Hepatic stellate cell (primary cell): Measurements from ENCODE around the gene CAV2.

Experiments used
- DNase-seq: peaks from one replicate; pipeline ENCODE4 v3.0.0; 2011; ENCODE audit warnings: low spot score

CAV2 gene

DNA sequence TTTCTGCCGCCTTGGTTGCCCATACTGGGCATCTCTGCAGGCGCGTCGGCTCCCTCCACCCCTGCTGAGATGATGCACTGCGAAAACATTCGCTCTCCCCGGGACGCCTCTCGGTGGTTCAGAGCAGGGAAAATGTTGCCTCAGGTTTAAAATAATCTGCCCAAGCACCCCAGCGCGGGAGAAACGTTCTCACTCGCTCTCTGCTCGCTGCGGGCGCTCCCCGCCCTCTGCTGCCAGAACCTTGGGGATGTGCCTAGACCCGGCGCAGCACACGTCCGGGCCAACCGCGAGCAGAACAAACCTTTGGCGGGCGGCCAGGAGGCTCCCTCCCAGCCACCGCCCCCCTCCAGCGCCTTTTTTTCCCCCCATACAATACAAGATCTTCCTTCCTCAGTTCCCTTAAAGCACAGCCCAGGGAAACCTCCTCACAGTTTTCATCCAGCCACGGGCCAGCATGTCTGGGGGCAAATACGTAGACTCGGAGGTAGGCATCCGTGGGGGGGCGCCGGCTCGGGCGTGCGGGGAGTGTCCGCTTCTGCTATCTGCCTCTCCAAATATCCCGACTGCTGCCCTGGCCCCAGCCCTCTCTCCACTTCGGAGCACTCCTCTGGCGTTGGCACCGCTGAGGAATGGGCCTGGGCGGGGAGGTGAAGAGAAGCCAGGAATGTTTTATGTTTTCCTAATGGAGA lies 25.2 kb downstream of the CAV2 start, which contains the start of gene CAV1:
TSS of gene CAV1 (plus strand) at position 428 of the 689 bp plus-strand sequence. CDS start at position 455, 27 bp downstream.
- DNase-seq: peak; percentile 91

DNA sequence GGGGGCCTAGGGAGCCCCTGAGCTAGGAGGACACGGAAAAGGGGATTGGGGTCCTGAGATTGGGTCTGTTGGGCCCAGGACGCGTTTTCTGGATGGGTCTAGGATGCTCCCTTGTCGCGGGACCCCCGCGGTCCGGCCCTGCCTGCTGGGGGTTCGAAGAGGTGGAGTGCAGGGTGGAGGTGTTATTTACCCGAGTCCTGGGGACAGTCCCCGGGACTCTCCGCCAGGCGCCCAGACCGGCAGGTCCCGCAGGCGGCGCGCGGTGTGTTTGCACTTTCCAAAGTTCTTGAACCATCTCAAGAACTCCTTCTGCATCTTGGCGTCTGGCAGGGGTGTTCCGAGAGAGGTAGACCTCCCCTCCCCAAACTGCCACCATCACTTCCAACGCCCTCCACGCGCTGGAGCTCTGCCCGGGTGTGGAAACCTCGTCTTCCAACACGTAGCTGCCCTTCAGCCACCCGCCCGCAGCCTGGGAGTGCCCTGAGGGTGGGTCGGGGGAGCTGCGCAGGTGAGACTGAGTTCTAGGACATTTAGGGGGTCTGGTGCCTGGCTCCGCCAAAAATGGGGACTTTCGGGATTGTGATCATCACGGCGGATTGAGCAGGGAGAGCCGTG lies 25.9 kb downstream of the CAV2 start:
- peak; percentile 26 for DNase-seq

DNA sequence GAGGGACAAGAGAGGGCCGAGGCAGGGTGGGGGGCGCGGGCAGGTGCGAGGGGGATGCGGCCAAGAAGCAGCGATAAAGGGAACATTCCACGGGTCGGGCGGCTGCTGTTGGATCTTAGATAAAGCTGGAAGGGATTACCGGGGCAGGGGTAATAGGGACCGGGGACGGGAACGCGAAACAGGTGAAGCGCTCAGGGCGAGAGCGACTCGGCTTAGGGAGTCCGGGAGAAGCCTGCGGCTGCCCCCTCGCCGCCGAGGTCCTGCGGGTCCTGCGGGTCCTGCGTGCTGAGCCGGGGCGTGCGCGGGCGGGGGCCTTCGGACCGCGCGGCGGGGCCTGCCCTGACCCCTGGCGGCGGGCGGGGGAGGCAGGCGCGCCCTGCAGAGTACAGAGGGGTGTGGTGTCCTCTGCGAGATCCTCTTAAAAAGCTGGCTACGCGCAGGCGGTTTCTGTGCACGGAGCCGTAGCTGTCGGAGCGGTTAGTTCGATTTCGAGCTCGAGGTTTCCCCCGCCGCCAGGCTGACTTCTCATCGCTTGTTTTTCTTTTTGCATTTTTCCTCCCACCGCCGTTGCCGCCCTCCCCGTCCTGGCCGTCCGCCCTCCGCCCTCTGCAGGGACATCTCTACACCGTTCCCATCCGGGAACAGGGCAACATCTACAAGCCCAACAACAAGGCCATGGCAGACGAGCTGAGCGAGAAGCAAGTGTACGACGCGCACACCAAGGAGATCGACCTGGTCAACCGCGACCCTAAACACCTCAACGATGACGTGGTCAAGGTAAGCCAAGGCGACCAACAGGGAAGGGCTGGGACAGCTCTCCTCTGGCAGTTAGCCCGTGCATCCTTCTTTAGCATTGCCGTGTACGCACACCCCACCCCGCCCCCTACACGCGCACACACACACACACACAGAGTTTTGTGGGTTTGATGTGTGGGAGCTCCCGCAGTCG lies 26.6 kb downstream of the CAV2 start:
- DNase-seq: peak; percentile 87

DNA sequence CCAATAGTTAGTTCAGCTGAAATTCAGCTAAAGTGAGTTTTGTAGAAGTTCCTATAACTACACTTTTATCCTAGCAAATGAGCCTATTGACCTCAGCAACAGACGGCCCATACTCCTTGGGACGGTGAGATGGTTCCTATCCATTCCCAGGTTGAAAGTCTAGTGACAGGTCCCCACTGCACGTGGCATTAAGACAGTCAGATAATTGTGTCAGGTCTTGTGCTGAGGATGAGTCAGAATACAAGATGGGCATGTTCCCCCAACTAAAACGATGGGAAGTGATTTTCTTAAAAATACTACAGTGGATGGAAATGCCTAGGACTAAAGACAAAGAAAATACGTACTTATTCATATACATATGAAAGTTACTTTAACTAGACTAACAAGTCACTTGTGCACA lies 27.4 kb downstream of the CAV2 start:
- peak; percentile 14 for DNase-seq

DNA sequence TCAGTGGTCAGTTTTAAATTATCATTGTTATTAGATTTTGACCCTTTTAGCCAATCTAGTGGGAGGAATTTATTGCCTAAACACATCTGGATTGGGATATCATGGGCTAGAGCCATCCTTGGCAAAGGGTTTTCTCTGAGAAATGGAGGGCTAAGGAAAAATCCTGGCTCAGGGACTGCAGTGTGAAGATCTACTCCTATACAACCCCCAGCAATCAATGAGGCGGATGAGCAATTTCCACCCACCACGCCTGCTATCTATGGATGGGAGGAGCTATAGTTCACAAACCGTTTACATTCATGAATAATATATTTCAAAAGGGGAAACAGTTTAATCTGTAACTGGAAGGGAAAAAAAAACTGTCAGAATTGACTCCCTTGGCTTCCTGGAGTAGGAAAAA lies 28.0 kb downstream of the CAV2 start:
- DNase-seq: peak; percentile 16

DNA sequence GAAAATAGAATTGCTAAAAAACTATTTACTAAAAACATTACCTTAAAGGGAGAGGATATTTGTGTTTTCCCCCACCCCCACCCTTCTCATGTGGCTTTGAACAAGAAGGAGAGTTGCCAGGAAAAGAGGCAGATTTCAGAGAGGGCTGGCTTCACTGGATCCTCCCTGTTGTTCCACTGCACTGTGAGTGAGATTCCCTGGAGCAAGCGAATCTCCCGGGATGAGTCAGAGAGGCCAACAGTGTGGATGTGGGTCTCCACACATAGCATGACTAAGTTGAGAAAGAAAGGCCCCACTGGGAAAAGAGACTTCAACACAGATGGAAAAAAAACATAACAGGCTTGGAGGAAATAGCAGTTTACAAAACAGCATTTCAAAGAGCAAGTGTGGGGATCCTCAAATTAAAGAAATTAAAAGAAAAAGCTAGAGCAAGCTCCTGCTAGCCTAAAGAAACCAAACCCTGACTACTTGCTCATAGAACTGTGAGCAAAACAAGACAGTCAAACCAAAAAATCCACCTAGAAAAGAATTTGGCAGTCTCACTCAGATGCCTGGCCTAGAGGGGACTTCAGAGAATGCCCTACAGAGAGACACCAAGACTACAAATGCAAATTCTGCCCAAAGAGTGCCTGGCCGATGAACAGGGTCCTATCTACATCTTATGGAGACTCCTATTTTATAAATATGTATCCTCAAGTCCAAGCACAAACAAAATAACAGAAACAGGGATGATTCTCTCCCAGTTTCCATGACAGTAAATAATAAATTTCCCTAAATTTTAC lies 28.7 kb downstream of the CAV2 start:
- peak; percentile 93 for DNase-seq

DNA sequence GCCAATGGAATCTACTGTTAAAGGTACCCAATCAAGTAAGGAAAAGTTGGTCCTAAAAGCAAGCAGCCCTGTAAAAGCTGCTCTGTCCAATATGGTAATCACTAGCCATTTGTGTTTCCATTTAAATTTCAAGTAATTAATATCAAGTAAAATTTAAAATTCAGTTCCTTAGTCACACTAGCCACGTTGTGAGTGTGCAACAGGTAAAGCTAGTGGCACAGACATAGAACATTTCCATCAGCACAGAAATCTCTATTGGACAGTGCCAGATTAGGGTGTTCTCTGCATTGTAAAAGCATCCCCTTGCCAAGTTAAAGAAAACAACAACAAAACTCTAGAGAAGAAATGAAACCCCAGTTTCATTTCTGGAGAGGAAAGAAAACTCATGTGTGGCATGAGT lies 29.7 kb downstream of the CAV2 start:
- no peak for DNase-seq

DNA sequence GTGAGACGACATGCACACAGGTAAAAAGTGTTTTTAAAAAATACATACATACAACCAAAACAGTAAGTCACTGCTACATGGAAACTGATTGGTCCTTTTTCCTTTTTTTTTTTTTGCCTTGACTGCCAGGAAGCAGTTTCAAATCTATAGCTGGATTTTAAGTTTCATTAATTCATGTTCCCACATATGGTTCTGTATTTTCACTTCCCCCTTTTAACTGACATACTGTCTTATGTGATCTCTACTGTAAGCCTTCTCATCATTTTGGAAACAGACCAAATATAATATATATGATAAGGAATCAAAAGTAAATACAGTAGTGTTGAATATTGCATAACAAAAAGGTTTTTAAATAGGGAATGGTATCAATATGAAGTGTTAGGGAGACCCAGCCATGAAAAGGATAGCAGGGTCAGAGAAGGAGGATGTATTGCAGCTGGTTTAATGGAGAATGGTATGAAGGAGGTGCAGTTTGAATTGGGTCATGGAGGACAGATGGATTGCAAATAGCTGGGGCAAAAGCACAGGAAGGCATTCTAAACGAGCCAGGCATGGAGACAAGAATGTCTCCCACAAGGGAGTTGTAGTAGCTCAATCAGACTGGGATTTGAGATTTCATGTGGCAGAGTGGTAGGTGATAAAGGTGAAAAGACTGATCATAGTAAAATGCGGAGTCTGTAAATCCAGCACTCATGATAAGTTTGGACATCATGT lies 30.7 kb downstream of the CAV2 start:
- no peak for DNase-seq

DNA sequence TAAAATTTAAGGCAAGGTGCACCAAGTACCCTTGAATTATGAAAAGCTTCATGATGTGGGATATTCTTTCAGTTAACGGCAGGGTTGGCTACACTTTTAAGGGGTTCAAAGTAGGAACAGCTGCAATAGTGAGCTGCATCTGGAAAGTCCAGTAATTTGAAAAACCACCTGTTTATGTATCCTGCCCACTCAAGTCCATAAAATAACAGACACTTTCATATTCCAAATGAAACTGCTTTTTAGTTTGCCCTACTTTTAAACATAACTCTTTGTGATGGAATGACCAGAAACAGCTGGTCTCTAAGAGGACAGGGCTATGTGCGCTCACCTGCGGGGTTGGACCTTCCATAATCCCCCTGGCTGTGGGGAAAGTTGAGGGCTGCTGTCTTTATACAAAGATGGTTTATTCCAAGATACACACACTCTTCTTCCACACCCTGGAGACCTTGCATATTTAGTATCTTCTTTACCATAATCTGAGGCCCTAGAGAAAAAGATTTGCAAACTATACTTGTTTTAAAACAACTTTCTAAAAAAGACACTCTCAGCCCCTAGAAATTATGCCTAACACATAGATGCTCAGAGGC lies 32.7 kb downstream of the CAV2 start:
- no peak for DNase-seq

DNA sequence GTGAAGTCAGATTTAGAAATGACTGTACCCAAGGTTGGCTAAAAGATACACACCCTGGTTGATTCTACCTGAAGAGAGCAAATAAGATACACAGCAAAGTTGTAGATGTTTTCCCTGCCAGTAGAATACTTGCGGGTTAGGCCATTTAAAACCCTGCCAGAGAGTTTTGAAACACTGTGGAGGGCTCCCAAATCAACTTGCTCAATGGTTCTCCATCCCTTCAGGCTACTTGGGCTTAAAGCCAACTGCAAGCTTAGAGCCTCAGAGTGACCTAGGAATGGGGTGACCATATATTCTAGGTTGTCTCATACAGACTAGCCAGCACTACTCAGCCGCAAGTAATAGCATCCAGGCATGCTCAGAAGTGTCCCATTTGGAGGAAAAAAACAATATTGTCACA lies 35.3 kb downstream of the CAV2 start:
- DNase-seq: no peak

DNA sequence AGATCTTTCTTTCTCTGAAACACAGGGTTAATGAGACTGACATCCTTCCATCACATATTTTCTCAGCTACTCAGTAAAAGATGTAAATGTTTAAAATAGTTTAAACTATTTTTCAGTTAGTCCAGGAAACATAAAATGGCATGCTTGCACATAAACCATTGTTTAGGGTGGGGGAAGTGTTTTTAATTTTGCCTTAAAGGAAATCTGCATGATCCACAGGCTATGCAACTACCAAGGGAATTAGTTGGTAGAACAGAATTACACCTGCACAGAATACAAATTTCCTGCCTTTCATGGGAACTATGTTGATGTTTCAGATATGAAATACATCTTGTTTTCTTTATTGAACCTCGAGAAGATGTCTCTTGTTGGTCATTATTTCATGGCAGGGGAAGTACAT lies 35.9 kb downstream of the CAV2 start:
- no peak for DNase-seq

DNA sequence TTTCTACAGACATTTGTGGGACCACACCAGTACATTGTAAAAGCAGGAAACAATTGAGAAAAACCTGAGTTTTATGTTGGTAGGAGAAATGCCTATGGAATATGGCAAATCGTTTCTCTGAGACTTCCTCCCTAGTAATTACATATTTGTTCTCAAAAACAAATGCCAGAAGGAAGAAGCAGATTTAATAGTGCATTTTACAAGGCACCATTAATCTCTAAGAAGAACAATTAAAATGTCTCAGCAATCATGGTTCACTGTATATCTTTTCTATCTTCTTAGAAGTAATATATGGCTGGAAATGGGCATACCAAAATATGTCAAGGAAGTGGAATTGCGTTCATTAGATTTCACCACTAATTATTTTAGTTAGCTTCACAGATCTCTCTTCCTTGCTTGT lies 38.6 kb downstream of the CAV2 start:
- no peak for DNase-seq

DNA sequence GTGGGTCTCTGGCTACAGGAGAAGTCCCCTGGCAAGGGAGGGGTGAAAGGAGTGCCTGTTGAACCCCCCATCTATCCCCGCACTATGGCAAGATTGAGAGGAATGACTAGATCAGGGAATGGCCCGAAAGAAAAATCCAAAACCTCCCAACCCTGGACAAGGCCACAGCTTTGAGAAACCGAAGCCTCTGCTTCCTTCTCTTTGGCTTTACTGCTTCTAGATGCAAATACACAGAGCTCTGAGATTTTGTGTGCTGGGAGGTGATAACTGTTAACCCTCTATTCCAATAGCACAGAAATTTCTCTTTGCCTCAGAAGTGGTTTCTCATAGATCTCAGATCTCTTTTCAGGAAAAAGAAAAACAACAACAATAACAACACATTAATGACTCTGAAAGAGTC lies 40.3 kb downstream of the CAV2 start:
- DNase-seq: no peak

DNA sequence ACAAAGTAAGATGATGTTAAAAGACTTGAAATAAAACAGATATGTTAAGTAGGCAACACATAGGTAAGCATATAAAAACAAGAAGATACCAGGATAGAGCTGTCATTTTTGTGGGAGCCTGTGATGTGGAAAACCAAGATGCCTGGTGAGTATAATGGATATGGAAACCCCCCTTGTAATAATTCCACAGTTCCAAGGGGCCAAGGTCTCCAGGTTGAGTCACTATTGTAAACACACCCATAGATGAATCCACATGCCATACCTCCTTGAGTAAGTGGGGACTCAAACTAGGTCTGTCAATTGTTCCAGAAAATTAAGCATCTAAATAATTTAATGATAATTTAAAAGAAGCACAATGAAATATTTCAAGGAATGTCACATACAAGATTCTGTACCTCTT lies 41.2 kb downstream of the CAV2 start:
- DNase-seq: no peak

DNA sequence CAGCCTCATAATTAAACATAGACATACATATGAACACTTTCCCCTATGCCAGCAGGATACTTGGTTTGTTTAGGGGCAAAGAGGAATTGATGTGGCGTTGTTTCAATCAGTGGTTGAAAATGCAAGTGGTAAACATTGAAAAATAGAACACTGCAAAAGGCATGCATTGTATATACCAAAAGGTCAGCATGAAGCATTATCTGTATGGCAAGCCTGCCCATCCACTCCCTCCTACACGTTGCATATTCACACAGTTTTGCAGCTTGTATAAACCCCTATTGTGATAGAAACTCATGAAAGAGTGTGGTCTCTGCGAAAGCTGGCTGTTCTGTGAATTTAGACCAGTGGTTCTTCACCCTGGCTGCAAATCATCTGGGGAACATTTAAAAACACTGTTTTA lies 42.4 kb downstream of the CAV2 start:
- no peak for DNase-seq

DNA sequence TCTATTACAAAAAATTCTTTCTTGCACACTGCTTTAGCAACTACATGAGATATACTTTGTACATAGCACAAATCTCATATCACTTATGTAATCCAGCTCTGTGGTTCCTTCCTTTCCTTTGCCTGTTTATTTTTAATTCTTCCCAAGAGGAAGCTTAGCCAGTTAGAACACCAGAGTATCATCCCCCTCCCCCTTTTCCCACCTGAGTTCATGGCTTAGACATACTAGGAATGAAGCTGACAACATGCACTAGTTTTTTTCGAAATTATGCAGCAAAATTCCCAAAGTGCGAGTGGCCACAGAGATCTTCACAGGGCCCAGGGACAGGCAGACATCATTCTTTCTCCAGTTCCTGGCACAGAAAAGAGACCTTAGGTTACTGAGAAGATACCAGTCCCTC lies 43.1 kb downstream of the CAV2 start:
- DNase-seq: peak; percentile 32

DNA sequence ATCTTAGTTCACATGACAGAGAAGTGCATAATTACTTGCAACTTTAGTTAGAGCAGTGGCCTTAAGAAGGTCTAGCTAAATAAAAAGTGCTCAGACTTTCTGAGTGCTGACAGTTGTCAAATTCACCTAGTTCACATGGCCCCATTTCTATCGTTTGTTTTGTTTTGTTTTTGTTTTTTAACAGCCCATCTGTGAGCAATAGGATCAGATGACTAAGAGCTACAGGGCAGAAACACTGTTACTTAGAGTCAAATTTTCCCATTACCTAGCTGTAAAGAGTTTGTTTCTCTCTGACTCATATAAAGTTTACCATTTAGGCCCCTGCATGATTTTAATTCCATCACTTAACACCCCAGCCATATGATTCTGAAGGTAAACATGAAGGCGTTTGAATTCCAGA lies 44.1 kb downstream of the CAV2 start:
- peak; percentile 19 for DNase-seq

DNA sequence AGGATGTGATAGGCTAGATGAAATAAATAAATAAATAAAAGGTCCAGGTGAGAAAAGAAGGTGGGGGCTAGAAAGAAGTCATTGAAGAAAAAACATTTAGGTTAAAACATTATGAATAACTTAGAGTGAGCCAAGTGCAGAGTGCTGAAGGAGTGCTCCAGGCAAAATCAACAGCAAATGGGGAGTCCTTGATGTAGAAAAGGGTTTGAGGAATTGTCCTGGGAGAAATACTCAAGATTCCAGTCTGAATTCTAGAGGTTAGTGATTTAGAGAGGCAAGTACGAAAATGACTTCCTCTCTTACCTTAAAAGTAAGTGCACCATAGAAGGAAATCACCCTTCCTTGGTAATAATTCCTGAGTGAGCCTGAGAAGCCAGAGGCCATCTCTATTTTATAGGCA lies 44.9 kb downstream of the CAV2 start:
- no peak for DNase-seq

DNA sequence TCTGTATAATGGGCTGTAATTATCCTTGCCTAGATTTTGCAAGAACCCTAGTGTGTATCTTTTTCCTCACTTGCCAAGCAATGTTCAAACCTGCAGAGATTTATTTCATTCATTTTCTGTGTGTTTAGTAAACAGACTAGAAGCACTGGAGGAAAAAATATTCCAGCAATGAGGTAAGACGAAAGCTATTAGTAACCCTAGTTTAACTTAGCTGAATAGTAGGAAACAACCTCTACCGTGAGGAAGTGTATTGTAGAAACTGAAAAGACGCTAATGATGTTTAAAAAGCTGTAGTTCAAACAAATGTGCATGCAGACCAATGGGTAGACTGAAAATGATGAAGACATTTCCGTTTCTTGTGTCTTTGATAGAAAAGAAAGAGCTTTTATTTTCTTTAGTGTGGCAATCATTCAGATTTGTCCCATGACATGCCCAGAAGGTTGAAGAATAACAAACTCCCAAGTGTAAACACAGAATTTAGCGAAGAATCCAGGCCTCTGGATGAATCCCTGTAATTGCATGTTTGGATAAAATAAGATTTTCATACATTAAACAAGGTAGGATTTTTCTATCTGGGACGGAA lies 46.0 kb downstream of the CAV2 start:
- no peak for DNase-seq

DNA sequence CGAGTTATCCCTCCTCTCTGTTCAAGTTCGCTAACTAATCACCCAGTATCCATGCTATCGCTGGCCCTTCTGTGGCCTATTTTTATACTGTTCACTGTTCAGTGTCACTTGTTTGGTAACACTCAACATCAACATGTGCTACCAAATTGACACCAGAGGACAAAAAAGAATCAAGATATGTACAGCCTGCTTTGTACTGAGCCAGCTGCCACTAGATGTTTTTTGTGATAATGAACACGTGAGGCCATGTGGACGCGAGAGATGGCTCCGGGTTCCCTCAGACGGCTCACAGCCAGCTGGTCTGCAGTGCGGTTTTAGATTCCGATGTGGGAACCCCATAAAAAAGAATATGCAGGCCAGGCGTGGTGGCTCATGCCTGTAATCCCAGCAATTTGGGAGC lies 46.5 kb downstream of the CAV2 start:
- DNase-seq: no peak

DNA sequence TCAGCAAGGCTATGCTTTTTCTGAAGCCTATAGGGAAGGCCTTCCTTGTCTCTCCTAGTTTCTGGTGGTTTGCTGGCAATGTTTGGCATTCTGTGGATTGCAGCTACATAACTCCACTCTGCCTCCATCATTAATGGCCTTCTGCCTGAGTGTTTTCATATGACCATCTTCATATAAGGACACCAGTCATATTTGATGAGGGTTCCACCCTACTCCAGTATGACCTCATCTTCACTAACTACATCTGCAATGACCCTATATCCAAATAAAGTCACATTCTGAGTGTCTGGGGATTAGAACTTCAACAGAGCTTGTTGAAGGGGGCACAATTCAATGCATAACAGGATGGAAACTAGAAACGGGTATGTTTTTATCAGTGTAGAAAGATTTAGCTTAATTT lies 47.4 kb downstream of the CAV2 start:
- no peak for DNase-seq
